HEK293 (cell line): Measurements from ENCODE around the gene CRTC2.
A peak's percentile ranks its signal among the peaks of the same experiment; 100 is the strongest.

Source experiments
- CTCF ChIP-seq: fragments of 450-650 bp; formaldehyde crosslinking; IDR thresholded peaks from 2 replicates; pipeline ENCODE4 v1.5.1; 2016; ENCODE audit warnings: missing biosample characterization, missing genetic modification characterization
- EGR2 ChIP-seq: fragments of 450-650 bp; formaldehyde crosslinking; IDR thresholded peaks from 2 replicates; pipeline ENCODE4 v1.5.1; 2016; ENCODE audit warnings: low read depth, missing biosample characterization, missing genetic modification characterization
- GFI1B ChIP-seq: fragments of 450-650 bp; formaldehyde crosslinking; IDR thresholded peaks from 2 replicates; pipeline ENCODE4 v1.5.1; 2016; ENCODE audit warnings: missing biosample characterization, missing genetic modification characterization
- GLIS1 ChIP-seq: fragments of 450-650 bp; formaldehyde crosslinking; IDR thresholded peaks from 2 replicates; pipeline ENCODE4 v1.5.1; 2016; ENCODE audit warnings: missing biosample characterization, missing genetic modification characterization
- HOXD13 ChIP-seq: sonication (generic); formaldehyde crosslinking; IDR thresholded peaks from 2 replicates; pipeline ENCODE4 v1.8.0; 2022; ENCODE audit warnings: missing genetic modification reagents, borderline replicate concordance
- IKZF3 ChIP-seq: fragments of 450-650 bp; IDR thresholded peaks from 2 replicates; pipeline ENCODE4 v1.5.0; 2018; ENCODE audit warnings: missing biosample characterization, mild to moderate bottlenecking, missing genetic modification characterization, moderate library complexity
- MEIS1 ChIP-seq: sonication (generic); formaldehyde crosslinking; IDR thresholded peaks from 2 replicates; pipeline ENCODE4 v1.8.1; 2022; ENCODE audit warnings: missing genetic modification reagents, mild to moderate bottlenecking, borderline replicate concordance
- PATZ1 ChIP-seq: fragments of 450-650 bp; formaldehyde crosslinking; IDR thresholded peaks from 2 replicates; pipeline ENCODE4 v1.5.1; 2016; ENCODE audit warnings: missing biosample characterization, missing genetic modification characterization
- REPIN1 ChIP-seq: fragments of 450-650 bp; formaldehyde crosslinking; IDR thresholded peaks from 2 replicates; pipeline ENCODE4 v1.5.1; 2017; ENCODE audit warnings: missing biosample characterization, missing genetic modification characterization, low read depth
- SCRT2 ChIP-seq: fragments of 450-650 bp; formaldehyde crosslinking; IDR thresholded peaks from 2 replicates; pipeline ENCODE4 v1.5.1; 2016; ENCODE audit warnings: missing biosample characterization, missing genetic modification characterization
- SP3 ChIP-seq: fragments of 450-650 bp; formaldehyde crosslinking; IDR thresholded peaks from 2 replicates; pipeline ENCODE4 v1.5.1; 2016; ENCODE audit warnings: missing biosample characterization, missing genetic modification characterization
- TSHZ1 ChIP-seq: fragments of 450-650 bp; formaldehyde crosslinking; IDR thresholded peaks from 2 replicates; pipeline ENCODE4 v1.5.1; 2016; ENCODE audit warnings: missing biosample characterization, missing genetic modification characterization, borderline replicate concordance
- WT1 ChIP-seq: fragments of 450-650 bp; formaldehyde crosslinking; IDR thresholded peaks from 2 replicates; pipeline ENCODE4 v1.5.1; 2016; ENCODE audit warnings: missing biosample characterization, missing genetic modification characterization
- ZBTB21 ChIP-seq: fragments of 450-650 bp; formaldehyde crosslinking; IDR thresholded peaks from 2 replicates; pipeline ENCODE4 v1.5.1; 2017; ENCODE audit warnings: missing biosample characterization, missing genetic modification characterization
- ZBTB7A ChIP-seq: fragments of 450-650 bp; formaldehyde crosslinking; IDR thresholded peaks from 2 replicates; pipeline ENCODE4 v1.5.1; 2016; ENCODE audit warnings: low read depth, missing biosample characterization, missing genetic modification characterization
- ZFHX2 ChIP-seq: fragments of 450-650 bp; formaldehyde crosslinking; conservative IDR thresholded peaks from 2 replicates; pipeline ENCODE4 v1.5.1; 2016; ENCODE audit warnings: missing biosample characterization, missing genetic modification characterization
- ZFP41 ChIP-seq: fragments of 450-650 bp; formaldehyde crosslinking; IDR thresholded peaks from 2 replicates; pipeline ENCODE4 v1.5.1; 2016; ENCODE audit warnings: missing biosample characterization, missing genetic modification characterization, borderline replicate concordance
- ZNF155 ChIP-seq: fragments of 450-650 bp; formaldehyde crosslinking; IDR thresholded peaks from 2 replicates; pipeline ENCODE4 v1.5.1; 2016; ENCODE audit warnings: missing biosample characterization, missing genetic modification characterization
- ZNF2 ChIP-seq: fragments of 450-650 bp; formaldehyde crosslinking; IDR thresholded peaks from 2 replicates; pipeline ENCODE4 v1.5.1; 2016; ENCODE audit warnings: missing biosample characterization, missing genetic modification characterization
- ZNF280D ChIP-seq: fragments of 450-650 bp; formaldehyde crosslinking; IDR thresholded peaks from 2 replicates; pipeline ENCODE4 v1.5.1; 2016; ENCODE audit warnings: missing biosample characterization, missing genetic modification characterization
- ZNF404 ChIP-seq: fragments of 450-650 bp; formaldehyde crosslinking; IDR thresholded peaks from 2 replicates; pipeline ENCODE4 v1.5.1; 2017; ENCODE audit warnings: missing biosample characterization, missing genetic modification characterization
- ZNF549 ChIP-seq: fragments of 450-650 bp; IDR thresholded peaks from 2 replicates; pipeline ENCODE4 v1.5.1; 2018; ENCODE audit warnings: missing biosample characterization, missing genetic modification characterization, mild to moderate bottlenecking, inconsistent platforms, moderate library complexity
- ZNF560 ChIP-seq: fragments of 450-650 bp; formaldehyde crosslinking; IDR thresholded peaks from 2 replicates; pipeline ENCODE4 v1.5.1; 2017; ENCODE audit warnings: missing biosample characterization, missing genetic modification characterization, borderline replicate concordance
- ZNF561 ChIP-seq: fragments of 450-650 bp; IDR thresholded peaks from 2 replicates; pipeline ENCODE4 v1.5.1; 2018; ENCODE audit warnings: missing biosample characterization, missing genetic modification characterization, borderline replicate concordance
- ZNF624 ChIP-seq: fragments of 450-650 bp; formaldehyde crosslinking; IDR thresholded peaks from 2 replicates; pipeline ENCODE4 v1.5.1; 2017; ENCODE audit warnings: missing biosample characterization, missing genetic modification characterization
- ZNF658 ChIP-seq: fragments of 450-650 bp; formaldehyde crosslinking; IDR thresholded peaks from 2 replicates; pipeline ENCODE4; 2016; ENCODE audit warnings: missing biosample characterization, missing genetic modification characterization
- ZNF792 ChIP-seq: fragments of 450-650 bp; formaldehyde crosslinking; IDR thresholded peaks from 2 replicates; pipeline ENCODE4 v1.5.1; 2016; ENCODE audit warnings: missing biosample characterization, missing genetic modification characterization
- ZSCAN18 ChIP-seq: fragments of 450-650 bp; formaldehyde crosslinking; IDR thresholded peaks from 2 replicates; pipeline ENCODE4 v1.5.1; 2016; ENCODE audit warnings: missing biosample characterization, missing genetic modification characterization

The CRTC2 gene

GRCh38 chr1:153967107-153967999 is 8.9 kb upstream of the CRTC2 start, which contains the start of gene CREB3L4 (continued):
- TF ChIP-seq ZNF560 (tag by site-specific recombination) = no peak
- TF ChIP-seq ZNF561 (tag by site-specific recombination) = peak; percentile 89
- no peak for TF ChIP-seq ZNF404 (tag by site-specific recombination)
- TF ChIP-seq ZBTB7A (tag by site-specific recombination) = no peak
- TF ChIP-seq SCRT2 = peak; percentile 91
- TF ChIP-seq ZNF658 (tag by site-specific recombination) = no peak
- TF ChIP-seq MEIS1 (CRISPR knock-in tag) = no peak
- no peak for TF ChIP-seq ZNF792 (tag by site-specific recombination)
- 0 out of 2 replicates have a peak, but pooled peaks have one; percentile 54 for TF ChIP-seq HOXD13
- peak; percentile 97 for TF ChIP-seq CTCF
- no peak for TF ChIP-seq GFI1B (tag by site-specific recombination)
- TF ChIP-seq EGR2 (tag by site-specific recombination) = peak; percentile 56
- TF ChIP-seq TSHZ1 = no peak; the same call in 1 of the 2 replicates
- no peak for TF ChIP-seq ZNF155 (tag by site-specific recombination)
- TF ChIP-seq ZFHX2 (tag by site-specific recombination) = peak; percentile 54
- TF ChIP-seq ZNF549 (tag by site-specific recombination) = no peak
- TF ChIP-seq ZFP41 (tag by site-specific recombination) = no peak
- TF ChIP-seq ZBTB21 (tag by site-specific recombination) = 0 out of 2 replicates have a peak, but pooled peaks have one; percentile 6
- TF ChIP-seq IKZF3 = peak; percentile 100
- TF ChIP-seq PATZ1 (tag by site-specific recombination) = peak; percentile 92
- no peak for TF ChIP-seq ZSCAN18 (tag by site-specific recombination)
- TF ChIP-seq GLIS1 = peak; percentile 83
- TF ChIP-seq ZNF280D (tag by site-specific recombination) = 0 out of 2 replicates have a peak, but pooled peaks have one; percentile 8
- TF ChIP-seq ZNF2 = no peak; the same call in none of the 2 replicates
- peak; percentile 77 for TF ChIP-seq WT1 (tag by site-specific recombination)
- no peak for TF ChIP-seq ZNF624 (tag by site-specific recombination)
- TF ChIP-seq SP3 (tag by site-specific recombination) = peak; percentile 77
- TF ChIP-seq REPIN1 (tag by site-specific recombination) = no peak; the same call in 1 of the 2 replicates
